Measurements from ENCODE around the gene PRKG1.

Gene PRKG1

DNA sequence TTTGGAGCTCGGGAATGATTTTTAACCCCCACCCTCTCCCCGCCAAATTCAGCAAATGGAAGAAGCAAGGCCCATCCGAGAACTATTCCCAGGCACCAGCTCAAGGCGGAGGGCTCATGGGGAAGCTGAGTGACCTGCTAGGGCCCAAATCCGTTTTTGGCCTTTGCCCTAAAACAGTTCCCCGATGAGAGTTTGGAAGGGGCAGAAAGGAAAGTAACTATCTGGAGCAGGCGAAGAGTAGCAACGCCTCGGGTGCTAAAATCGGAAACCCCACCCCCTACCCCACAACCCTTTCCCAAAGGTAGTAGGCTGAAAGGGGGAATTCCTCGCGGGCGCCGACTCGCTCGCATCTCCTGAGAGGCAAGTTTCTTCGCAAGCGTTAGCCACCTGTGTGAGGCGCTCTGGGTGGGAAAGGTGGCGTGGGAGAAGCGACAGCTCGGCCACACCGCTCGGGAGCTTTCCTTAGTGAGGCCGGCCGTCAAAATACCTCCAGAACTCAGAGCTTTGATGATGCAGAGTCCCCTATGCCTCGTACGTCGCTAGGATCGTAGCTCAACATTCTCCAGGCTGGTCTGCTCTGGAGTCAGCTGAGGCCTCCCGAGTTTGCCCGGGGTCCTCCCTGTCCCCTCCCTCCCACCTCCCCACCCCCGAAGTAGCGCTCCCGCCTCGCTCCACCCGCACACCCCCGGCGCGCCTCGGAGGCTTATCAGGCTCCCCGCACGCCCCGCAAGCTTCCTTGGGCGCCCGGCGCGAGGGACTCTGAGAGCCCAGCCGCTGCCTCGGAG lies 642 bp upstream of the PRKG1 start:
- peaks cover 40% of the 10 kb centered on the region for H3K27me3 ChIP-seq (ENCODE audit: insufficient read depth, poor library complexity, severe bottlenecking)
- H3K4me3 ChIP-seq (replicated peaks; ENCODE audit: insufficient read depth, low read length), result no peak overlapping the region
- no peak for DNase-seq (ENCODE audit: low read depth in 1 of 2, low spot score in 1 of 2)
- no peak overlapping the region for H3K27ac ChIP-seq (replicated peaks)
- TF ChIP-seq GABPA (IDR thresholded peaks at IDR 0.05; ENCODE audit: low read depth) (no peak), SPI1 (IDR thresholded peaks at IDR 0.05; ENCODE audit: borderline replicate concordance, low read depth) (no peak), CTCF (IDR thresholded peaks at IDR 0.05; ENCODE audit: insufficient read depth, low read length) (no peak), POLR2AphosphoS5 (IDR thresholded peaks at IDR 0.05; ENCODE audit: low read depth) (no peak)
- TF ChIP-seq, protein P1, sequence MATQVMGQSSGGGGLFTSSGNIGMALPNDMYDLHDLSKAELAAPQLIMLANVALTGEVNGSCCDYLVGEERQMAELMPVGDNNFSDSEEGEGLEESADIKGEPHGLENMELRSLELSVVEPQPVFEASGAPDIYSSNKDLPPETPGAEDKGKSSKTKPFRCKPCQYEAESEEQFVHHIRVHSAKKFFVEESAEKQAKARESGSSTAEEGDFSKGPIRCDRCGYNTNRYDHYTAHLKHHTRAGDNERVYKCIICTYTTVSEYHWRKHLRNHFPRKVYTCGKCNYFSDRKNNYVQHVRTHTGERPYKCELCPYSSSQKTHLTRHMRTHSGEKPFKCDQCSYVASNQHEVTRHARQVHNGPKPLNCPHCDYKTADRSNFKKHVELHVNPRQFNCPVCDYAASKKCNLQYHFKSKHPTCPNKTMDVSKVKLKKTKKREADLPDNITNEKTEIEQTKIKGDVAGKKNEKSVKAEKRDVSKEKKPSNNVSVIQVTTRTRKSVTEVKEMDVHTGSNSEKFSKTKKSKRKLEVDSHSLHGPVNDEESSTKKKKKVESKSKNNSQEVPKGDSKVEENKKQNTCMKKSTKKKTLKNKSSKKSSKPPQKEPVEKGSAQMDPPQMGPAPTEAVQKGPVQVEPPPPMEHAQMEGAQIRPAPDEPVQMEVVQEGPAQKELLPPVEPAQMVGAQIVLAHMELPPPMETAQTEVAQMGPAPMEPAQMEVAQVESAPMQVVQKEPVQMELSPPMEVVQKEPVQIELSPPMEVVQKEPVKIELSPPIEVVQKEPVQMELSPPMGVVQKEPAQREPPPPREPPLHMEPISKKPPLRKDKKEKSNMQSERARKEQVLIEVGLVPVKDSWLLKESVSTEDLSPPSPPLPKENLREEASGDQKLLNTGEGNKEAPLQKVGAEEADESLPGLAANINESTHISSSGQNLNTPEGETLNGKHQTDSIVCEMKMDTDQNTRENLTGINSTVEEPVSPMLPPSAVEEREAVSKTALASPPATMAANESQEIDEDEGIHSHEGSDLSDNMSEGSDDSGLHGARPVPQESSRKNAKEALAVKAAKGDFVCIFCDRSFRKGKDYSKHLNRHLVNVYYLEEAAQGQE (IDR thresholded peaks at IDR 0.05; ENCODE audit: insufficient replicate concordance, low read depth), result no peak

- no peak for TF ChIP-seq POLR2AphosphoS5 (IDR thresholded peaks at IDR 0.05; ENCODE audit: low read depth)
- TF ChIP-seq, protein P1 (IDR thresholded peaks at IDR 0.05; ENCODE audit: insufficient replicate concordance, low read depth), result no peak
- no peak for TF ChIP-seq GABPA (IDR thresholded peaks at IDR 0.05; ENCODE audit: low read depth)
- TF ChIP-seq CTCF (IDR thresholded peaks at IDR 0.05; ENCODE audit: insufficient read depth, low read length), result no peak
- TF ChIP-seq SPI1 (IDR thresholded peaks at IDR 0.05; ENCODE audit: borderline replicate concordance, low read depth), result no peak
- Histone ChIP-seq H3K4me3 (replicated peaks; ENCODE audit: insufficient read depth, low read length) (no peak overlapping the region), H3K27ac (replicated peaks) (no peak overlapping the region), H3K27me3 (ENCODE audit: insufficient read depth, poor library complexity, severe bottlenecking) (peaks cover 40% of the 10 kb centered on the region)
- DNase-seq (ENCODE audit: low read depth in 1 of 2, low spot score in 1 of 2), result no peak
These were observed 971 bp downstream of the PRKG1 start for GRCh38 chr10:51075043-51075872.

- H3K4me3 ChIP-seq (replicated peaks; ENCODE audit: insufficient read depth, low read length), result no peak overlapping the region
These were observed 1.6 kb downstream of the PRKG1 start for GRCh38 chr10:51075873-51076229.

More at GRCh38 chr10:51075873-51076229, 1.6 kb downstream of the PRKG1 start:
- Histone ChIP-seq H3K27ac (replicated peaks) (no peak overlapping the region), H3K27me3 (ENCODE audit: insufficient read depth, poor library complexity, severe bottlenecking) (peaks cover 40% of the 10 kb centered on the region)
- TF ChIP-seq GABPA (IDR thresholded peaks at IDR 0.05; ENCODE audit: low read depth), result no peak
- TF ChIP-seq, protein P1 (IDR thresholded peaks at IDR 0.05; ENCODE audit: insufficient replicate concordance, low read depth), result no peak
- no peak for TF ChIP-seq CTCF (IDR thresholded peaks at IDR 0.05; ENCODE audit: insufficient read depth, low read length)
- TF ChIP-seq POLR2AphosphoS5 (IDR thresholded peaks at IDR 0.05; ENCODE audit: low read depth), result no peak
- no peak for TF ChIP-seq SPI1 (IDR thresholded peaks at IDR 0.05; ENCODE audit: borderline replicate concordance, low read depth)
- DNase-seq (ENCODE audit: low read depth in 1 of 2, low spot score in 1 of 2), result no peak

Measured in HL-60 (cell line).